Uterus (tissue), 4 donors: ENCODE measurements around the gene CCDC87. TPM values are rescaled to one million over a fixed set of nuclear protein-coding genes. Genes with fewer than 3 reads are reported as not detected.

Experiments
- DNase-seq, 2 donors: peaks; one replicate each; pipeline ENCODE4 v3.0.0-alpha.2; 2019 to 2020
- H3K27ac ChIP-seq, 2 donors: fragments of 200-600 bp; sonication (generic); 1 replicate in 1 of 2; 2 replicates in 1 of 2; pipeline ENCODE4 v1.5.1; 2016 to 2018
- H3K27me3 ChIP-seq, 2 donors: fragments of 200-600 bp; sonication (generic); one replicate each; pipeline ENCODE4 v1.5.1; 2018 to 2019; ENCODE audit warnings: control low read depth in 1 of 2
- H3K36me3 ChIP-seq, 2 donors: fragments of 200-600 bp; sonication (generic); one replicate each; pipeline ENCODE4 v1.5.1; 2019; ENCODE audit warnings: control low read depth in 1 of 2
- H3K4me1 ChIP-seq, 2 donors: fragments of 200-600 bp; sonication (generic); one replicate each; pipeline ENCODE4 v1.5.1; 2018 to 2019; ENCODE audit warnings: control low read depth in 1 of 2
- H3K4me3 ChIP-seq, 2 donors: fragments of 200-600 bp; sonication (generic); 1 replicate in 1 of 2; 2 replicates in 1 of 2; pipeline ENCODE4 v1.5.1; 2018 to 2019; ENCODE audit warnings: mild to moderate bottlenecking in 1 of 2
- H3K9me3 ChIP-seq, 2 donors: fragments of 200-600 bp; sonication (generic); one replicate each; pipeline ENCODE4 v1.5.1; 2019; ENCODE audit warnings: control low read depth in 1 of 2
- CTCF ChIP-seq, 4 experiments: fragments of 200-600 bp in 2 of 4; fragments of 450-650 bp in 2 of 4; sonication (generic) in 2 of 4; IDR thresholded peaks; one replicate each; pipeline ENCODE4 v1.5.1; 2016 to 2019; ENCODE audit warnings: antibody characterized with exemption in 4 of 4, mild to moderate bottlenecking in 2 of 4, moderate library complexity in 1 of 4
- POLR2A ChIP-seq, 2 donors: fragments of 450-650 bp; IDR thresholded peaks; one replicate each; pipeline ENCODE4 v1.6.1; 2016; ENCODE audit warnings: antibody characterized with exemption in 2 of 2, mild to moderate bottlenecking in 1 of 2, moderate library complexity in 1 of 2
- intact Hi-C: fragments of 100-400 bp; cut with DNase I; formaldehyde crosslinking; loops from one replicate; pipeline ENCODE4 v1.15.1; 2023; ENCODE audit warnings: low total_unique reads
- total RNA-seq, 4 donors: library from RNA; depleted of rRNA in 3 of 4; stranded (reverse); fragments of >200 nt in 3 of 4; gene quantifications; one replicate each; pipeline versions ENCODE4 v1.1.0 to v1.2.4, GENCODE V29; 2014 to 2023
- donor health status: DM: yes; HTN: yes; CAD: no.

CCDC87 gene
- total RNA-seq, 4 donors from 2014 or later: 0.52 TPM; not detected in 3

DNA sequence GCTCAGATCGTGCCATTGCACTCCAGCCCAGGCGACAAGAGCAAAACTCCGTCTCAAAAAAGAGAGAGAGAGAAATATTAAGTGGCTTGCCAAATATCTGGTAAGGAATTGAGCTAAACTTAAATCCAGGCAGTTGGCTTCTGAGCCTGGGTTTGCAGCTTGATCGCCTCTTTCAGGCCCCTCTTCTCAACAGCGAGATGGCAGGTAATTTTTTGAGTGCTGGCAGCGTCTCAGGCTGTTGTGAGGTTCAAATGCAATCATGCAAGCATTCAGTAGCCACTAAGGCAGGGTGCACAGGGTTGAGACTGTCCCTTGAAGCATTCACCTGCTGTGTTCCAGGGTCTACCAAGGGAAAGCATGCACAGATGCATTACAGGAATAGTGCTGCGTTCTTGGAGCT, 23.8 kb downstream of the CCDC87 start:
- no peak for DNase-seq
- no peak for TF ChIP-seq CTCF (IDR thresholded peaks at IDR 0.05)
- no peak for TF ChIP-seq POLR2A (IDR thresholded peaks at IDR 0.05)
- H3K27me3 ChIP-seq: no peaks in the 10 kb centered on the region
- H3K9me3 ChIP-seq: no peaks in the 10 kb centered on the region
- H3K4me1 ChIP-seq: peaks cover 0 to 5% of the 10 kb centered on the region in 2 donors
- H3K4me3 ChIP-seq: no peak overlapping the region
- intact Hi-C loops: no loop called here
- peak overlapping the region; percentile 58 to 75 for H3K27ac ChIP-seq
- no peaks in the 10 kb centered on the region for H3K36me3 ChIP-seq

DNA sequence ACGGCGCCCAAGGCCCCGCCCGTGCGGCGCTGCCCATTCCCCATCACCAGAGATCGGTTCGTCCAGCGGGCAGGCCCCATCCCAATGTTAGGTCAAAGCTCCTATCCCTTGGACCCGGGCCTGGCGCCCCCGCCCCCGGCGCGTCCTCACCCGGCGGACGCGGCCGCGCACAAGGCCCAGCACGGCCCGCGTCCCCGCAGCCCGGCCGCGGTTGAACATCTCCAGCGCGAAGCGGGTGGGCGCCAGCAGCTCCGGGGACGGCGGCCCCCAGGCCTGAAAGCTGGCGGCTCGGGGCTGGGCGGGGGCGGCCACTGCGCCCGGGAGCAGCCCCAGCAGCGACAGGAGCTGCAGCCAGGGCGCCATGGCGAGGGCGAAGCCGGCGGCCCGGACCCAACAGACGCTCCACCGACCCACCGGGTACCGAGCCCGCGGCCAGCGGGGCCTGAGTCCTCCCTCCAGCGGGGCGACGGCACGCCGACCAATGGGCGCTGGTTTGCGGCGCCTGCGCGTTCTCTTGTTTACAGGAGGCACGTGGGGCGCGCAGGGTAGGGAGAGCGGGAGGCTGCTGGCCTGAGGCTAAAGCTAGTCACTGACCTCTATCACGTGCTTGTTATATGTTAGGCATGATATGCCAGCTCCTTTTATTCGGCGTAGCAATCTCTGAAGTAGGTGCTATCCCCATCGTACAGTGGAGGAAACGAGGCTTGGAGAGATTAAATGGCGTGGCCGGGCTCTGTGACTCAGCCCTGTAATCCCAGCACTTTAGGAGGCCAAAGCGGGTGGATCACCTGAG, 24.5 kb downstream of the CCDC87 start, which contains the start of gene CTSF:
TSS of gene CTSF (minus strand) at position 483 of the 793 bp plus-strand sequence. CDS start at position 363, 120 bp downstream.
- H3K4me3 ChIP-seq: peak within 1 kb of the TSS; percentile 22 to 78
- intact Hi-C loops: no loop called here
- H3K36me3 ChIP-seq: no peaks in the 10 kb centered on the region
- no peaks in the 10 kb centered on the region for H3K9me3 ChIP-seq
- H3K27ac ChIP-seq: peak within 1 kb of the TSS; percentile 58 to 75
- no peaks in the 10 kb centered on the region for H3K27me3 ChIP-seq
- TF ChIP-seq POLR2A (IDR thresholded peaks at IDR 0.05) (peak; percentile 39 to 54), CTCF (IDR thresholded peaks at IDR 0.05) (peak in 1 of 4 experiments; percentile 20)
- peak; percentile 83 for DNase-seq
- H3K4me1 ChIP-seq: peaks cover 0 to 5% of the 10 kb centered on the region in 2 donors

DNA sequence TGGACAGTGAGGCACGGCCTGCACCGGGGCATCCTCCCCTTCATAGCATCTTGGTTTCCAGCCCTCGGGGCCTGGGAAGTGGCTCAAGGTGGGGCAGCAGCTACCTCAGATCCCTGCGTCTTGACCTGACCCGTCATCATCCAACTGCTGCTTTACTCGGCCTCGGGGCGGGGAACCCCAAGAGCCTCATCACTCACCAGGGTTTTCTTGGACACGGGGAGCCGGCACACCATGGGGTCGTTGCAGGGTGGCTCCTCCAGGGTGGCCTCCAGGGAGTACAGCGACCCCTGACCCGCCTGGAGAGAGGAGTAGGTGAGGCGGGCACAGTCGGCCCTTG, 25.1 kb downstream of the CCDC87 start:
- Histone ChIP-seq H3K36me3 (no peaks in the 10 kb centered on the region), H3K27me3 (no peaks in the 10 kb centered on the region), H3K4me3 (peak overlapping the region; percentile 22 to 78), H3K4me1 (peaks cover 0 to 5% of the 10 kb centered on the region in 2 donors), H3K9me3 (no peaks in the 10 kb centered on the region), H3K27ac (peak overlapping the region; percentile 58 to 75)
- intact Hi-C loops: no loop called here
- no peak for DNase-seq
- TF ChIP-seq CTCF (IDR thresholded peaks at IDR 0.05): no peak

DNA sequence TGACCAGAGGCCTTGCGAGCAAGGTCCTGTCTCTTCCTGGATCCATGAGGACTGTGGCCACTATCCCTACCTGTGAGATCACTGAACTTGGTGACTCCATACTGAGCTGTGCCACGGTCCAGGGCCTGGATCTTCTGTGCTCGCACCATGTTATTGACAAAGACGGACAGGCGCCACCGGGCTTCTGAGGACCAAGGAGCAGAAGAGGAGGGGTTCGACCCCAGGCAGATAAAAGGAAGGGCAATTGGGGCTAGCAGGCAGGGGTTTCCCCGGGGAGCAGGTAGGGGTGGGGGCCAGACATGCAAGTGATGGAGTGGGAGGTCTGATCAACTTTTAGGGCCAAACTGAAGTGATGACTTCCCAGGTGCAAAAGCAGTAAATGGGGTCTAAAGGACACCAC, 26.6 kb downstream of the CCDC87 start:
- no peak for TF ChIP-seq POLR2A (IDR thresholded peaks at IDR 0.05)
- TF ChIP-seq CTCF (IDR thresholded peaks at IDR 0.05): no peak
- intact Hi-C loops: no loop called here
- no peak overlapping the region for H3K4me3 ChIP-seq
- no peaks in the 10 kb centered on the region for H3K9me3 ChIP-seq
- DNase-seq: no peak
- H3K27me3 ChIP-seq: no peaks in the 10 kb centered on the region
- no peak overlapping the region for H3K27ac ChIP-seq
- no peaks in the 10 kb centered on the region for H3K36me3 ChIP-seq
- peaks cover 0 to 5% of the 10 kb centered on the region in 2 donors for H3K4me1 ChIP-seq

- no peaks in the 10 kb centered on the region for H3K27me3 ChIP-seq
- no peaks in the 10 kb centered on the region for H3K9me3 ChIP-seq
- TF ChIP-seq POLR2A (IDR thresholded peaks at IDR 0.05) (no peak), CTCF (IDR thresholded peaks at IDR 0.05) (no peak)
- H3K4me3 ChIP-seq: no peak overlapping the region
- DNase-seq: no peak
- intact Hi-C loops: no loop called here
- H3K36me3 ChIP-seq: no peaks in the 10 kb centered on the region
- no peak overlapping the region for H3K27ac ChIP-seq
- H3K4me1 ChIP-seq: peaks cover 0 to 5% of the 10 kb centered on the region in 2 donors
These were observed 27.9 kb downstream of the CCDC87 start for GRCh38 chr11:66564984-66565383.
